Measurements from ENCODE around the gene UPK2.
A peak's percentile ranks its signal among the peaks of the same experiment; 100 is the strongest.

DNA sequence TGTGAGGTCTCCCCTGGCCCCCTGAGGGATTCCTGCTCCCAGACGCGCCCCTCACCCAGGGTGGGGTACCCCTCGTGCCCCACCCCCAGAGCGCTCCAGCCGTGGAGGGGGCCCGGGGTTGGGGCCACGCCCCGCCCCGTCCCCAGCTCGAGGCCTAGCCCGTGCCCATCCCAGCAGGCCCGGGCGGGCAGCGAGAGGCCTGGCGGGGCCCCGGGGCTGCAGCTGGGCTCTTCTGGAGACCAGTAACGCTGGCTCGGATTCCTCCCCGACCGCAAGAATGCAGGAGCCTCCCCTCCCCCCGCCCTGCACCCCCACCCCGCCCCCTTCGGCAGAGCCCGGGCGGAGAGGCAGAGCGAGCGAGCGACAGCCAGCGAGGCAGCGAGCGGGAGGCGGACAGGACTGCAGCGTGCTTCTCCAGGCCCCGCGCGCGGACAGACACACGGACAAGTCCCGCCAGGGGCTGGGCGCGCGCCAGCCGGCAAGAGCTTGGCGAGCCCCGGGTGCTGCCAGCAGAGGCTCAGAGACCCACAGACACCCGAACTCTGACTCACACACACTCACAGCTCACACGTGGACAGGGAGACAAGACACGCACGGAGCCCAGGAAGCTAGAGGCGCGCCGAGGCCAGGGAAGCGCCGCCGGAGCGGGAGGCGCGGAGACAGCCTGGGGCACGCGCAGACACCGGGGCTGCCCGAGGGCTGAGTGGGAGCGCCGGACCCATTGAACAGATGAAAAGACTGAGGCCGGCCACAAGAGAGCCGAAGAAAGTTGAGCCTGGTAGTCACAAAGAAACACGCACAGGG is 45.6 kb upstream of the UPK2 start:
- TF ChIP-seq POLR2AphosphoS5 (IDR thresholded peaks at IDR 0.05; ENCODE audit: insufficient read depth, low read depth, low read length) (peak; percentile 32), POLR2A (IDR thresholded peaks at IDR 0.05; ENCODE audit: low read depth, low read length) (no peak), EZH2 (IDR thresholded peaks at IDR 0.05; ENCODE audit: borderline replicate concordance, low read depth, low read length, severe bottlenecking) (no peak)
- TF ChIP-seq, protein P1, sequence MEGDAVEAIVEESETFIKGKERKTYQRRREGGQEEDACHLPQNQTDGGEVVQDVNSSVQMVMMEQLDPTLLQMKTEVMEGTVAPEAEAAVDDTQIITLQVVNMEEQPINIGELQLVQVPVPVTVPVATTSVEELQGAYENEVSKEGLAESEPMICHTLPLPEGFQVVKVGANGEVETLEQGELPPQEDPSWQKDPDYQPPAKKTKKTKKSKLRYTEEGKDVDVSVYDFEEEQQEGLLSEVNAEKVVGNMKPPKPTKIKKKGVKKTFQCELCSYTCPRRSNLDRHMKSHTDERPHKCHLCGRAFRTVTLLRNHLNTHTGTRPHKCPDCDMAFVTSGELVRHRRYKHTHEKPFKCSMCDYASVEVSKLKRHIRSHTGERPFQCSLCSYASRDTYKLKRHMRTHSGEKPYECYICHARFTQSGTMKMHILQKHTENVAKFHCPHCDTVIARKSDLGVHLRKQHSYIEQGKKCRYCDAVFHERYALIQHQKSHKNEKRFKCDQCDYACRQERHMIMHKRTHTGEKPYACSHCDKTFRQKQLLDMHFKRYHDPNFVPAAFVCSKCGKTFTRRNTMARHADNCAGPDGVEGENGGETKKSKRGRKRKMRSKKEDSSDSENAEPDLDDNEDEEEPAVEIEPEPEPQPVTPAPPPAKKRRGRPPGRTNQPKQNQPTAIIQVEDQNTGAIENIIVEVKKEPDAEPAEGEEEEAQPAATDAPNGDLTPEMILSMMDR (IDR thresholded peaks at IDR 0.05; ENCODE audit: extremely low read depth in 1 of 2, insufficient read depth in 1 of 2, low read depth in 1 of 2, low read length in 2 of 2) = no peak
- TF ChIP-seq, protein P2, sequence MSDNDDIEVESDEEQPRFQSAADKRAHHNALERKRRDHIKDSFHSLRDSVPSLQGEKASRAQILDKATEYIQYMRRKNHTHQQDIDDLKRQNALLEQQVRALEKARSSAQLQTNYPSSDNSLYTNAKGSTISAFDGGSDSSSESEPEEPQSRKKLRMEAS (IDR thresholded peaks at IDR 0.05; ENCODE audit: insufficient read depth, insufficient read length) = no peak
